H1 (cell line): Measurements from ENCODE around the gene WDR64. TPM values are rescaled to one million over a fixed set of nuclear protein-coding genes. Genes with fewer than 3 reads are reported as not detected.

Experiments
- JUN ChIP-seq: IDR thresholded peaks from 2 replicates; pipeline ENCODE4 v1.6.1; 2011; ENCODE audit warnings: low read depth, mild to moderate bottlenecking, improper control_type of control experiment, low read length
- JUND ChIP-seq: IDR thresholded peaks from 2 replicates; pipeline ENCODE4 v1.6.1; 2011; ENCODE audit warnings: mild to moderate bottlenecking, improper control_type of control experiment, low read length
- polyA plus RNA-seq, 7 experiments: library from polyadenylated mRNA; depleted of rRNA in 3 of 7; stranded (reverse) in 5 of 7; unstranded in 2 of 7; fragments of >200 nt in 5 of 7; fragments of 200-250 nt in 2 of 7; gene quantifications; 1 replicate in 5 of 7; 2 replicates in 1 of 7; 4 replicates in 1 of 7; pipeline versions ENCODE4 v1.2.1 to v1.2.3, GENCODE V29; 2011 to 2013; ENCODE audit warnings: missing spikeins in 2 of 7, mixed read lengths in 2 of 7
- total RNA-seq: library from RNA; stranded (reverse); fragmentation: NEBNext Ultra II Directional; extraction: Animal tissue kit (Norgen Biotek cat#: 25700); gene quantifications from 2 replicates; pipeline ENCODE4 v1.2.1, GENCODE V29; 2021

Gene WDR64
- total and polyA plus RNA-seq, 2 of the 8 experiments (the other 6 are each of a cell fraction or from before 2014, with no cell fraction given), result 0.02 TPM; not detected in 1

GRCh38 chr1:241608379-241609033 lies 43.6 kb upstream of the WDR64 start (continued):
- TF ChIP-seq JUND (no peak), JUN (no peak)
- TF ChIP-seq, all 59 proteins: peak for 0
